GM12864 (cell line): ENCODE data around the gene FMN1.

ENCODE experiments used
- DNase-seq: peaks from one replicate; pipeline ENCODE4 v3.0.0-alpha.2; 2011; ENCODE audit warnings: low read depth
- H3K4me3 ChIP-seq: 2 replicates; pipeline ENCODE4 v1.5.1; 2011; ENCODE audit warnings: mild to moderate bottlenecking, low read depth, low read length, control low read depth
- TF ChIP-seq, protein P1 (sequence below): IDR thresholded peaks from 2 replicates; pipeline ENCODE4 v1.5.1; 2011; ENCODE audit warnings: low read depth, mild to moderate bottlenecking, moderate library complexity, low read length, control low read depth, inconsistent platforms; ENCODE audit errors: missing control alignments

Gene FMN1

DNA sequence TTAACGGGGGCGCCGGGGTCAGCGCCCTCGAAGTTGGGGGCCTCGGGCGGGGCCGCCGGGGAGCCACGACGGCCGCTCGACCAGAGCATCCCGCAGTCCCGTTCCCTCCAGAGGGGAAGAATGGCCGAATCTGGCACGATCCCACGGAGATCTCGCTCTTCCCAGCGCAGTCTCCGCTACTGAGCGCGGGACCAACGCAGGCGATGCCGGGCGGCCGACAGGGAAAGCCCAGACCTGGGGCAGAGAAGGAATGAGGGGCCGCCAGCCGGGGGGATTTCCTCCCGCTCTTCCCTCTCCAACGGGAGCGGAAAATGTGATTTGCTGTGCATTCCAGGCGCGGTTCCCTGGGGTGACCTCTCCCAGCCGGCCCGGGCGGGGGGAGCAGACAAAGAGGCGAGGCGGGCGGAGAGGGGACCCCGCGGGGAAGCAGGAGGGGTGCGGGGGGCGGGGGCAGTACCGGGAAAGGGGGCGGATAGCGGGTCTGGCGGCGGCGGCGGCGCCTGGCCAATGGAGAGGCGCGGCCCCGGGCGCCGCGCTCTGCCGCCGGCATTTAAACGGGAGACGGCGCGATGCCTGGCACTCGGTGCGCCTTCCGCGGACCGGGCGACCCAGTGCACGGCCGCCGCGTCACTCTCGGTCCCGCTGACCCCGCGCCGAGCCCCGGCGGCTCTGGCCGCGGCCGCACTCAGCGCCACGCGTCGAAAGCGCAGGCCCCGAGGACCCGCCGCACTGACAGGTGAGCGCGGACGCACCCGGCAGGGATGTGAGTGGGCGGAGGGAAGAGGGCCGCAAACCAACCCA lies 476.9 kb downstream of the FMN1 start, which contains the start of gene GREM1:
GREM1 (plus strand) TSS at position 579 of the 801 bp plus-strand sequence. CDS start 12,687 bp downstream, outside the sequence.
- TF ChIP-seq, protein P1, sequence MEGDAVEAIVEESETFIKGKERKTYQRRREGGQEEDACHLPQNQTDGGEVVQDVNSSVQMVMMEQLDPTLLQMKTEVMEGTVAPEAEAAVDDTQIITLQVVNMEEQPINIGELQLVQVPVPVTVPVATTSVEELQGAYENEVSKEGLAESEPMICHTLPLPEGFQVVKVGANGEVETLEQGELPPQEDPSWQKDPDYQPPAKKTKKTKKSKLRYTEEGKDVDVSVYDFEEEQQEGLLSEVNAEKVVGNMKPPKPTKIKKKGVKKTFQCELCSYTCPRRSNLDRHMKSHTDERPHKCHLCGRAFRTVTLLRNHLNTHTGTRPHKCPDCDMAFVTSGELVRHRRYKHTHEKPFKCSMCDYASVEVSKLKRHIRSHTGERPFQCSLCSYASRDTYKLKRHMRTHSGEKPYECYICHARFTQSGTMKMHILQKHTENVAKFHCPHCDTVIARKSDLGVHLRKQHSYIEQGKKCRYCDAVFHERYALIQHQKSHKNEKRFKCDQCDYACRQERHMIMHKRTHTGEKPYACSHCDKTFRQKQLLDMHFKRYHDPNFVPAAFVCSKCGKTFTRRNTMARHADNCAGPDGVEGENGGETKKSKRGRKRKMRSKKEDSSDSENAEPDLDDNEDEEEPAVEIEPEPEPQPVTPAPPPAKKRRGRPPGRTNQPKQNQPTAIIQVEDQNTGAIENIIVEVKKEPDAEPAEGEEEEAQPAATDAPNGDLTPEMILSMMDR = no peak
- no peak within 1 kb of the TSS for H3K4me3 ChIP-seq
- DNase-seq = no peak

- TF ChIP-seq, protein P1 = no peak
- H3K4me3 ChIP-seq = no peak overlapping the region
- no peak for DNase-seq
Observed at GRCh38 chr15:32716915-32717425, 477.5 kb downstream of the FMN1 start.

- no peak for DNase-seq
- TF ChIP-seq, protein P1 = no peak
- no peak overlapping the region for H3K4me3 ChIP-seq
Observed at GRCh38 chr15:32716216-32716914, 478.1 kb downstream of the FMN1 start.
